Liver (tissue), 9 donors: Measurements from ENCODE around the gene CNOT10. TPM values are rescaled to one million over a fixed set of nuclear protein-coding genes. Genes with fewer than 3 reads are reported as not detected.

Source experiments
- DNase-seq: peaks from one replicate; pipeline ENCODE4 v3.0.0-alpha.2; 2017; ENCODE audit warnings: low spot score
- H3K27ac ChIP-seq, 2 donors: one replicate each; pipeline ENCODE4 v1.7.0; 2013; ENCODE audit warnings: inconsistent platforms in 2 of 2, low read length in 2 of 2, control low read depth in 1 of 2, low read depth in 1 of 2, mild to moderate bottlenecking in 1 of 2
- H3K27me3 ChIP-seq, 4 donors: one replicate each; pipeline versions ENCODE4 v1.6.1 to v1.7.0; 2013; ENCODE audit warnings: low read length in 3 of 4, inconsistent platforms in 1 of 4, mild to moderate bottlenecking in 1 of 4, moderate library complexity in 1 of 4; ENCODE audit not compliant: control insufficient read depth in 4 of 4, insufficient read depth in 4 of 4
- H3K36me3 ChIP-seq, 4 donors: one replicate each; pipeline versions ENCODE4 v1.6.1 to v1.7.0; 2013; ENCODE audit warnings: low read length in 3 of 4, mild to moderate bottlenecking in 3 of 4, low read depth in 1 of 4, moderate library complexity in 1 of 4; ENCODE audit not compliant: control insufficient read depth in 4 of 4, insufficient read depth in 3 of 4
- H3K4me1 ChIP-seq, 4 donors: one replicate each; pipeline versions ENCODE4 v1.6.1 to v1.7.0; 2013; ENCODE audit warnings: low read length in 3 of 4, mild to moderate bottlenecking in 3 of 4, moderate library complexity in 1 of 4; ENCODE audit not compliant: control insufficient read depth in 4 of 4, insufficient read depth in 4 of 4
- H3K4me3 ChIP-seq, 3 donors: one replicate each; pipeline versions ENCODE4 v1.6.1 to v1.7.0; 2013; ENCODE audit warnings: low read length in 3 of 3, control low read depth in 1 of 3, low read depth in 1 of 3, mild to moderate bottlenecking in 1 of 3
- H3K9ac ChIP-seq, 2 donors: one replicate each; pipeline ENCODE4 v1.7.0; 2013; ENCODE audit warnings: low read length in 2 of 2, mild to moderate bottlenecking in 2 of 2, moderate library complexity in 2 of 2, control low read depth in 1 of 2, low read depth in 1 of 2
- H3K9me3 ChIP-seq, 4 donors: one replicate each; pipeline versions ENCODE4 v1.6.1 to v1.7.0; 2013; ENCODE audit warnings: low read length in 3 of 4; ENCODE audit not compliant: control insufficient read depth in 4 of 4
- ATF3 ChIP-seq: IDR thresholded peaks from 2 replicates; pipeline ENCODE4 v1.6.1; 2016; ENCODE audit warnings: antibody characterized with exemption
- CTCF ChIP-seq: fragments of 150-350 bp; IDR thresholded peaks from 2 replicates; pipeline ENCODE4 v1.5.1; 2017; ENCODE audit warnings: improper control_type of control experiment, low read depth, low read length; ENCODE audit not compliant: missing input control
- FOXA1 ChIP-seq: IDR thresholded peaks from 2 replicates; pipeline ENCODE4 v1.6.1; 2016; ENCODE audit warnings: antibody characterized with exemption
- FOXA2 ChIP-seq: IDR thresholded peaks from 2 replicates; pipeline ENCODE4 v1.6.1; 2016; ENCODE audit warnings: antibody characterized with exemption
- HNF4A ChIP-seq, 2 donors: conservative IDR thresholded peaks; 2 replicates each; pipeline ENCODE4 v1.6.1; 2016; ENCODE audit warnings: antibody characterized with exemption in 2 of 2, mild to moderate bottlenecking in 2 of 2
- HNF4G ChIP-seq: IDR thresholded peaks from 2 replicates; pipeline ENCODE4 v1.6.1; 2016; ENCODE audit warnings: antibody characterized with exemption
- JUND ChIP-seq, 2 donors: IDR thresholded peaks; 2 replicates each; pipeline ENCODE4 v1.6.1; 2016; ENCODE audit warnings: antibody characterized with exemption in 2 of 2
- MAX ChIP-seq: IDR thresholded peaks from 2 replicates; pipeline ENCODE4 v1.6.1; 2016; ENCODE audit warnings: antibody characterized with exemption
- NR2F2 ChIP-seq: IDR thresholded peaks from 2 replicates; pipeline ENCODE4 v1.6.1; 2016; ENCODE audit warnings: antibody characterized with exemption
- RAD21 ChIP-seq, 2 donors: IDR thresholded peaks; 2 replicates each; pipeline ENCODE4 v1.6.1; 2016; ENCODE audit warnings: antibody characterized with exemption in 2 of 2, mild to moderate bottlenecking in 2 of 2
- RXRA ChIP-seq, 2 donors: IDR thresholded peaks; 2 replicates each; pipeline ENCODE4 v1.6.1; 2017 to 2018; ENCODE audit warnings: antibody characterized with exemption in 2 of 2, mild to moderate bottlenecking in 1 of 2
- SP1 ChIP-seq: IDR thresholded peaks from 2 replicates; pipeline ENCODE4 v1.6.1; 2018; ENCODE audit warnings: antibody characterized with exemption, mild to moderate bottlenecking
- WGBS: extraction: QIAGEN DNeasy Blood & Tissue Kit; methylation state at CpG from one replicate; pipeline ENCODE4 v1.1.7; 2013; 5-methylcytosine and 5-hydroxymethylcytosine counted together
- polyA plus RNA-seq, 2 donors: library from polyadenylated mRNA; stranded (reverse) in 1 of 2; unstranded in 1 of 2; fragments of 200-250 nt in 1 of 2; fragments of >200 nt in 1 of 2; fragmentation: Nextera tagmentation in 1 of 2; extraction: Ambion mirVana in 1 of 2; gene quantifications; one replicate each; pipeline versions ENCODE4 v1.2.1 to v1.2.3, GENCODE V29; 2013 to 2015
- total RNA-seq, 2 donors: library from RNA; depleted of rRNA; stranded (reverse); fragments of >200 nt; gene quantifications; one replicate each; pipeline ENCODE4 v1.2.3, GENCODE V29; 2014
- TF ChIP-seq, protein P1 (sequence below): IDR thresholded peaks from 2 replicates; pipeline ENCODE4 v1.6.1; 2016; ENCODE audit warnings: antibody characterized with exemption
- donor health status: healthy.
- donor health status: healthy.
- donor health status: healthy.
- donor health status: healthy.
- donor health status: healthy.

The CNOT10 gene
- total and polyA plus RNA-seq, 4 donors = 6.7 to 19.6 (median 11.1) TPM

- Histone ChIP-seq H3K27ac (no peak overlapping the region), H3K27me3 (no peaks in the 10 kb centered on the region), H3K36me3 (peaks cover 0 to 10% (median under 1%) of the 10 kb centered on the region in 4 donors)
Observed at GRCh38 chr3:32758375-32758753, 73.4 kb downstream of the CNOT10 start.

DNA sequence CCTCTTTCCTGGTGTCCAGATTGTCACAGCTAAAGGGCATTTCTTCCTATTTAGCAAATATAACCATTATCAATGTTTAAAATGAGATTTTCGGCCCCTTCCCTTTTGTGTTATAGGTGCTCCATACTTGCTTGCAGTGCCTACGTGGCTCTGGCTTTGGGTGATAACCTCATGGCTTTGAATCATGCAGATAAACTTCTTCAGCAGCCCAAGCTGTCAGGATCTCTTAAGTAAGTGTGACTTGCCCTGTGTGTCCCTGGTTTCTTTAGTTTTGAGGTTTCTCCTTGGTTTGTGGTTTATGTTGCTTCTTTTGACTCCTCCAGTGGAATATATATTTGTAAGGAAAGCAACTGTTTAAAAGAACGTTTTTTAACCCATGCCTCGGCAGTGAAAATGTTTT, 74.4 kb downstream of the CNOT10 start:
- no peaks in the 10 kb centered on the region for H3K27me3 ChIP-seq
- H3K4me3 ChIP-seq = no peak overlapping the region
- H3K36me3 ChIP-seq = peaks cover 1 to 11% (median 2%) of the 10 kb centered on the region in 4 donors
- no peaks in the 10 kb centered on the region for H3K4me1 ChIP-seq
- H3K9me3 ChIP-seq = no peaks in the 10 kb centered on the region
- no peak overlapping the region for H3K9ac ChIP-seq
- no peak for TF ChIP-seq FOXA2
- TF ChIP-seq, protein P1, sequence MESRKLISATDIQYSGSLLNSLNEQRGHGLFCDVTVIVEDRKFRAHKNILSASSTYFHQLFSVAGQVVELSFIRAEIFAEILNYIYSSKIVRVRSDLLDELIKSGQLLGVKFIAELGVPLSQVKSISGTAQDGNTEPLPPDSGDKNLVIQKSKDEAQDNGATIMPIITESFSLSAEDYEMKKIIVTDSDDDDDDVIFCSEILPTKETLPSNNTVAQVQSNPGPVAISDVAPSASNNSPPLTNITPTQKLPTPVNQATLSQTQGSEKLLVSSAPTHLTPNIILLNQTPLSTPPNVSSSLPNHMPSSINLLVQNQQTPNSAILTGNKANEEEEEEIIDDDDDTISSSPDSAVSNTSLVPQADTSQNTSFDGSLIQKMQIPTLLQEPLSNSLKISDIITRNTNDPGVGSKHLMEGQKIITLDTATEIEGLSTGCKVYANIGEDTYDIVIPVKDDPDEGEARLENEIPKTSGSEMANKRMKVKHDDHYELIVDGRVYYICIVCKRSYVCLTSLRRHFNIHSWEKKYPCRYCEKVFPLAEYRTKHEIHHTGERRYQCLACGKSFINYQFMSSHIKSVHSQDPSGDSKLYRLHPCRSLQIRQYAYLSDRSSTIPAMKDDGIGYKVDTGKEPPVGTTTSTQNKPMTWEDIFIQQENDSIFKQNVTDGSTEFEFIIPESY = no peak
- TF ChIP-seq HNF4A (conservative IDR thresholded peaks at IDR 0.05) = no peak
- TF ChIP-seq RAD21 (IDR thresholded peaks at IDR 0.05) = no peak
- no peak for TF ChIP-seq SP1
- no peak for TF ChIP-seq CTCF
- TF ChIP-seq HNF4G = no peak
- no peak for TF ChIP-seq RXRA (IDR thresholded peaks at IDR 0.05)
- TF ChIP-seq NR2F2 = no peak
- DNase-seq = no peak
- no peak overlapping the region for H3K27ac ChIP-seq
- WGBS = 88% methylated on average over 4 of the region's 4 CpGs

More at GRCh38 chr3:32758375-32758753, 73.4 kb downstream of the CNOT10 start:
- no peak overlapping the region for H3K9ac ChIP-seq
- H3K4me1 ChIP-seq = no peaks in the 10 kb centered on the region
- no peak for DNase-seq
- no peak overlapping the region for H3K4me3 ChIP-seq
- no peak for TF ChIP-seq FOXA1
- TF ChIP-seq, protein P1 = no peak
- TF ChIP-seq RXRA (IDR thresholded peaks at IDR 0.05) = no peak
- TF ChIP-seq SP1 = no peak
- TF ChIP-seq ATF3 = no peak
- no peak for TF ChIP-seq HNF4G
- no peak for TF ChIP-seq MAX
- no peak for TF ChIP-seq JUND (IDR thresholded peaks at IDR 0.05)
- no peak for TF ChIP-seq RAD21 (IDR thresholded peaks at IDR 0.05)
- no peaks in the 10 kb centered on the region for H3K9me3 ChIP-seq
